ENCODE results near the gene THADA. TPM values are rescaled to one million over a fixed set of nuclear protein-coding genes. Genes with fewer than 3 reads are reported as not detected.

THADA gene
- total RNA-seq, 4 donors from 2014 or later, result 26.2 to 58.3 (median 29.7) TPM

DNA sequence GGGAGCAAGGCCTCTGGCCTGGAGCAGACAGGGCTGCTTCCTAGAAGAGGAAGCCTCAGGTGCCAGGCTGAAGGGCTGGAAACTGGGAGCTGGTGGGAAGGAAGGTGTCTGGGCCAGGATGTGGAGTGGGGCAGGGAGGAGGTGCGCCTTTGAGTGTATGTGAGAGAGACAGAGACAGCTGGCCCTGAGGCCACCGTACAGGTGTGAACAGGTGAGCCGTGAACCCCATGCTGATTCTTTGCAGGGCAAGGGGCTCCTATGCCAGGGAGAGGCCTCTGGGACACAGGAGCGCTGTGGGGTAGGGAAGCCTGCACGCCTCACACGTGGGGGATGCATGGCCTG lies 385.7 kb downstream of the THADA start:
- 68% methylated on average over 6 of the region's 6 CpGs for WGBS
- H3K36me3 ChIP-seq, result no peaks in the 10 kb centered on the region
- TF ChIP-seq POLR2A (IDR thresholded peaks at IDR 0.05), result no peak
- no peaks in the 10 kb centered on the region for H3K27me3 ChIP-seq
- peak in 1 of 2 donors; percentile 64 for DNase-seq (ENCODE audit: low spot score in 2 of 2)
- no peak overlapping the region for H3K4me3 ChIP-seq
- peak overlapping the region; percentile 76 for H3K27ac ChIP-seq
- H3K9me3 ChIP-seq, result no peaks in the 10 kb centered on the region
- H3K4me1 ChIP-seq, result peaks cover 25% of the 10 kb centered on the region

DNA sequence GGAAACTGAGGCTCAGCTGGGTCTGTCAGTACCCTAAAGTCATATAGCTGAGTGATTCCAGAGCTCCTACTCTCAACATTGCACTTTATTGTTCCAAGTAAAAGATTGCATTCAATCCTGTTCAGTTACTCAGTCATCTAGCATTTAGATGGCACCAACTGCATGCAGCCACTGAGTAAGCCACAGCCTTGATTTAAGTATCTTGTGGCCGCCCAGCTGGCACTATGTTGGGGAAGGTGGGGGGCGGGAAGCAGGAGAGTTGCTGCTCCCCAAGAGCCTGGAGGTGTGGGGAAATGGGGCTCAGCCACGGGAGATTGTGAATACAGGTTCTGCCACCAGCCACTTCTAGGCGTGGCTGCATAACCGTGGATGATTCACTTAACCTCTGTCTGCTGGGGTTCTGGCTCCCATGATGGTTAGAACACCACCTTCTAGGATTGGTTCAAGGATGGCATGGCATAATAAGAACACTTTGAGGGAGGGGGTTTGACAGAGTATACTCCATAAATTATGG lies 386.6 kb downstream of the THADA start:
- no peak overlapping the region for H3K27ac ChIP-seq
- no peak for TF ChIP-seq EP300 (IDR thresholded peaks at IDR 0.05)
- 74% methylated on average over 5 of the region's 5 CpGs for WGBS

DNA sequence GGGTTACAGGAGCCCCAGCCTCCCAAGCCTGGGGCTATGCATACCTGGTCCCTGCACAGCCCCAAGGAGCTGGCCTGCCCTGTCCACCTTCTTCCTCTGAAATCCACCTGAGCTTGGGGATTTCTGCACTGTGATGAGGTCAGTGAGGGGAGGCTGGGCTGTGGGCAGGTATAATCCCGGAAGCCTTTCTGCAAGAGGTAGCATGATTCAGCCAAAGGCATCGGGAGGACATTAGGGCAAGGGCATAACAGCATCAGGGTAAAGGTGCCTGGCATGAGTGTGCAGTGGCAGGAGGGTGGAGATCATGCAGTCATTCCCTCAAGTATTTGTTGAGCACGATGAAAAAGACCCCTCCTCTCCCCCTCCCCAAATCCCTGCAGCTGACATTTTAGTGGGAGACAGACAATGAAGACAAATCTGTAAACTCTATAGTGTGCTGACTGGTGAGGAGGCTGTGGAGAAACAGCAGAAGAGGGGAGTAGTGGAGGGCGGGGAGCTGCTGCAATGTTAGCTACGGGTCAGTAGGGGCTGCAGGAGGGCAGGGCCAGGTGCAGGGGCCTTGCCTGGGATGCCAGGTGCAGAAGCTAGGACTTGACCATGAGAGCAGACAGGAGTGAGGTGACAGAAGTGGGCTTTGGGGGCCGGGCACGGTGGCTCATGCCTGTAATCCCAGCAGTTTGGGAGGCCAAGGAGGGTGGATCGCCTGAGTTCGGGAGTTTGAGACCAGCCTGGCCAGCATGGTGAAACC lies 388.1 kb downstream of the THADA start:
- no peak overlapping the region for H3K27ac ChIP-seq
- no peaks in the 10 kb centered on the region for H3K36me3 ChIP-seq
- no peaks in the 10 kb centered on the region for H3K9me3 ChIP-seq
- TF ChIP-seq, protein P1, sequence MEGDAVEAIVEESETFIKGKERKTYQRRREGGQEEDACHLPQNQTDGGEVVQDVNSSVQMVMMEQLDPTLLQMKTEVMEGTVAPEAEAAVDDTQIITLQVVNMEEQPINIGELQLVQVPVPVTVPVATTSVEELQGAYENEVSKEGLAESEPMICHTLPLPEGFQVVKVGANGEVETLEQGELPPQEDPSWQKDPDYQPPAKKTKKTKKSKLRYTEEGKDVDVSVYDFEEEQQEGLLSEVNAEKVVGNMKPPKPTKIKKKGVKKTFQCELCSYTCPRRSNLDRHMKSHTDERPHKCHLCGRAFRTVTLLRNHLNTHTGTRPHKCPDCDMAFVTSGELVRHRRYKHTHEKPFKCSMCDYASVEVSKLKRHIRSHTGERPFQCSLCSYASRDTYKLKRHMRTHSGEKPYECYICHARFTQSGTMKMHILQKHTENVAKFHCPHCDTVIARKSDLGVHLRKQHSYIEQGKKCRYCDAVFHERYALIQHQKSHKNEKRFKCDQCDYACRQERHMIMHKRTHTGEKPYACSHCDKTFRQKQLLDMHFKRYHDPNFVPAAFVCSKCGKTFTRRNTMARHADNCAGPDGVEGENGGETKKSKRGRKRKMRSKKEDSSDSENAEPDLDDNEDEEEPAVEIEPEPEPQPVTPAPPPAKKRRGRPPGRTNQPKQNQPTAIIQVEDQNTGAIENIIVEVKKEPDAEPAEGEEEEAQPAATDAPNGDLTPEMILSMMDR (IDR thresholded peaks at IDR 0.05), result no peak
- TF ChIP-seq EP300 (IDR thresholded peaks at IDR 0.05) (no peak), POLR2A (IDR thresholded peaks at IDR 0.05) (no peak), POLR2AphosphoS5 (IDR thresholded peaks at IDR 0.05) (no peak)
- DNase-seq (ENCODE audit: low spot score in 2 of 2), result no peak
- H3K4me1 ChIP-seq, result peaks cover 24% of the 10 kb centered on the region
- 80% methylated on average over 7 of the region's 9 CpGs for WGBS
- no peak overlapping the region for H3K4me3 ChIP-seq
- H3K27me3 ChIP-seq, result no peaks in the 10 kb centered on the region

More for the DNA sequence above, 386.6 kb downstream of the THADA start:
- no peak for DNase-seq (ENCODE audit: low spot score in 2 of 2)
- no peaks in the 10 kb centered on the region for H3K27me3 ChIP-seq
- H3K4me1 ChIP-seq, result peaks cover 25% of the 10 kb centered on the region
- H3K9me3 ChIP-seq, result no peaks in the 10 kb centered on the region
- H3K36me3 ChIP-seq, result no peaks in the 10 kb centered on the region
- no peak overlapping the region for H3K4me3 ChIP-seq

DNA sequence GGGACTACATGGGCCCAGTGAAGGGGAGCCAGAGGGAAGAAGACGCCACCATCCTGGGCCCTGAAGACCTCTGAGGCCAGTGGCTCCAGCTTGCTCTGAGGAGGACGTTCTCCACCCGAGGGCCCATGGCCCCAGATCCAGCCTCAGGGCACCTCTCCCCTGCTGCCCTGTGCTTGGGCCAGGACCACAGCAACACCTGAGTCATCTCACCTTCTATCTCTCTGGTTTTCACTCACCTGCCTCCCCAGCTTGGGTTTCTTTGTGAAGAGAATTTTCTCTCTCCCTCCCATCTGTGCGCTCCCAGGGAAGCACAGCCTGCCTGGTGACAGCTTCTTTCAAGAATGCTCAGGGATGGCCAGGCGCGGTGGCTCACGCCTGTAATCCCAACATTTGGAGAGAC lies 389.2 kb downstream of the THADA start:
- Histone ChIP-seq H3K9me3 (no peaks in the 10 kb centered on the region), H3K36me3 (no peaks in the 10 kb centered on the region), H3K27me3 (no peaks in the 10 kb centered on the region), H3K27ac (no peak overlapping the region), H3K4me1 (peaks cover 19% of the 10 kb centered on the region), H3K4me3 (no peak overlapping the region)
- WGBS, result 98% methylated on average over 4 of the region's 7 CpGs
- no peak for DNase-seq (ENCODE audit: low spot score in 2 of 2)
- TF ChIP-seq POLR2A (IDR thresholded peaks at IDR 0.05), result no peak
- no peak for TF ChIP-seq EP300 (IDR thresholded peaks at IDR 0.05)
- no peak for TF ChIP-seq POLR2AphosphoS5 (IDR thresholded peaks at IDR 0.05)
- TF ChIP-seq, protein P1 (IDR thresholded peaks at IDR 0.05), result no peak

DNA sequence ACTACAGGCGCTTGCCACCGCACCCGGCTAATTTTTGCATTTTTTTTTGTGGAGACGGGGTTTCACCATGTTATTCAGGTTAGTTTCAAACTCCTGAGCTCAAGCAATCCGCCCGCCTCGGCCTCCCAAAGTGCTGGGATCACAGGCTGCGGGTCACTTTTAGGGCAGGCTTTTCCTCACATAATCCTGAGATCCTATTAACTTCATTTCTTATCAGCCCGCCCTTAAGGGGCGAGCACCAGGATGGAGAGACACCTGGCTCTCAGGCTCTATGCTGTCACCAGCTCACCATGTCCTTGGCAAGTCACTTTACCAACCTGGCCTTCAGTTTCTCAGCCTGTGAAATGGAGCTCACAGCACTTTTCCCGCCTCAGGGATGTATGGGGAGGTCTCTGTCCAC lies 392.5 kb downstream of the THADA start:
- TF ChIP-seq POLR2AphosphoS5 (IDR thresholded peaks at IDR 0.05) (no peak), POLR2A (IDR thresholded peaks at IDR 0.05) (no peak), EP300 (IDR thresholded peaks at IDR 0.05) (no peak)
- TF ChIP-seq, protein P1 (IDR thresholded peaks at IDR 0.05), result no peak
- 92% methylated on average over 11 of the region's 11 CpGs for WGBS

DNA sequence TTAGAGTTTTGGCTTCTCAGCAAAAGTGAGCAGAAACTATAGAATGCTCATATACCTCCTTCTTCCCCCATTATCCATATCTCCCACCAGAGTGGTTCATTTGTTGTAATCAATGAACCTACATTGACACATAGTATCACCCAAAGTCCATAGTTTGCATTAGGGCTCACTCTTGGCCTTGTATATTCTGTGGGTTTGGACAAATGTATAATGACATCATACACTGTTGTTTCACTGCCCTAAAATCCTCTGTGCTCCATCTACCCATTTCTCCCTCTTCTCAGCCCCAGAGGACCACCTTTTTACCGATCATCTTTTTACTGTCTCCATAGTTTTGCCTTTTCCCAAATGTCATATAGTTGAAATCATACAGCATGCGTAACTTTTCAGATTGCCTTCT lies 393.5 kb downstream of the THADA start:
- Histone ChIP-seq H3K4me3 (no peak overlapping the region), H3K36me3 (no peaks in the 10 kb centered on the region), H3K9me3 (no peaks in the 10 kb centered on the region), H3K27me3 (no peaks in the 10 kb centered on the region), H3K4me1 (no peaks in the 10 kb centered on the region), H3K27ac (no peak overlapping the region)
- DNase-seq (ENCODE audit: low spot score in 2 of 2), result no peak
- TF ChIP-seq EP300 (IDR thresholded peaks at IDR 0.05) (no peak), POLR2A (IDR thresholded peaks at IDR 0.05) (no peak), POLR2AphosphoS5 (IDR thresholded peaks at IDR 0.05) (no peak)
- TF ChIP-seq, protein P1 (IDR thresholded peaks at IDR 0.05), result no peak
- WGBS, result 48% methylated on average over 2 of the region's 2 CpGs

More for the DNA sequence above, 392.5 kb downstream of the THADA start:
- no peak for DNase-seq (ENCODE audit: low spot score in 2 of 2)
- H3K27me3 ChIP-seq, result no peaks in the 10 kb centered on the region
- no peaks in the 10 kb centered on the region for H3K9me3 ChIP-seq
- H3K36me3 ChIP-seq, result no peaks in the 10 kb centered on the region
- H3K4me3 ChIP-seq, result no peak overlapping the region
- H3K27ac ChIP-seq, result no peak overlapping the region
- no peaks in the 10 kb centered on the region for H3K4me1 ChIP-seq

All from suprapubic skin (tissue), 4 donors.